Measurements from ENCODE around the gene PDE8B.

Gene PDE8B

DNA sequence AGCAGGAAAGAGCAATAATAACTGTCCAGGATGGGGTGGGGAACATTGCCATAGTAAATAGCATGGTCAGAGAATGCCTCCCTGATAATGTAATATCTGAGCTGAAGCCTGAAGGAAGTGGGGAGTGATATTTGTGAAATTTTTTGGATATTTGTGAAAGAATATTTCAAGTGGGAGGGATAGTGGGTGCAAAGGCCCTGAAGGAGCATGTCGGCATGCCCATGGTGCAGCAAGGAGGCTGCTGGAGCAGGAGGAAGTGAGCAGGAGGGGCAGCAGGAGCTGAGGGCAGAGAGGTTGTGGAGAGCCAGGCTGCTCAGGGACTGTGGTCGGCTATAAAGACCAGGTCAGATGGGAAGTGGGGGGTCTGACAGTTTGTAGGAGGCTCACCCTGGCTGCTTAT, 21.1 kb upstream of the PDE8B start:
- no peak for TF ChIP-seq CTCF (conservative IDR thresholded peaks at IDR 0.05; ENCODE audit: control insufficient read depth, insufficient read depth, low read depth, low read length)
- no peak for DNase-seq (ENCODE audit: low read depth)
- H3K4me3 ChIP-seq (ENCODE audit: control insufficient read depth, low read depth, low read length), result no peak overlapping the region

- no peak overlapping the region for H3K4me3 ChIP-seq (ENCODE audit: control insufficient read depth, low read depth, low read length)
- DNase-seq (ENCODE audit: low read depth), result no peak
- TF ChIP-seq CTCF (conservative IDR thresholded peaks at IDR 0.05; ENCODE audit: control insufficient read depth, insufficient read depth, low read depth, low read length), result no peak
Measured at GRCh38 chr5:77192441-77193050, 17.9 kb upstream of the PDE8B start.

DNA sequence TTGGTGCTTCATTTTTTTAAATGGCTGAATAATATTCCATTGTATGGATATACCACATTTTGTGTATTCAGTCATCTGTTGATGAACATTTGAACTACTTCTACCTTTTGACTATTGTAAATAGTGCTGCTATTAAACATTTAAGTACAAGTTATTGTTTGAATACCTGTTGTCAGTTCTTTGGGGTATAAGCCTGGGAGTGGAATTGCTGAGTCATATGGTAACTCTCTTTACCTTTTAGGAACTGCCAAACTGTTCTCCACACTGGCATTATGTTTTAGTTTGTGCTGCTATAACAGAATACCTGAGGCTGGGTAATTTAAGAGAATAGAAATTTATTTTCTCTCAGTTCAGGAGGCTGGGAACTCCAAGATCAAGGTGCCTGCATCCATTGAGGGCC, 15.7 kb upstream of the PDE8B start:
- no peak for DNase-seq (ENCODE audit: low read depth)
- no peak for TF ChIP-seq CTCF (conservative IDR thresholded peaks at IDR 0.05; ENCODE audit: control insufficient read depth, insufficient read depth, low read depth, low read length)
- H3K4me3 ChIP-seq (ENCODE audit: control insufficient read depth, low read depth, low read length), result no peak overlapping the region

DNA sequence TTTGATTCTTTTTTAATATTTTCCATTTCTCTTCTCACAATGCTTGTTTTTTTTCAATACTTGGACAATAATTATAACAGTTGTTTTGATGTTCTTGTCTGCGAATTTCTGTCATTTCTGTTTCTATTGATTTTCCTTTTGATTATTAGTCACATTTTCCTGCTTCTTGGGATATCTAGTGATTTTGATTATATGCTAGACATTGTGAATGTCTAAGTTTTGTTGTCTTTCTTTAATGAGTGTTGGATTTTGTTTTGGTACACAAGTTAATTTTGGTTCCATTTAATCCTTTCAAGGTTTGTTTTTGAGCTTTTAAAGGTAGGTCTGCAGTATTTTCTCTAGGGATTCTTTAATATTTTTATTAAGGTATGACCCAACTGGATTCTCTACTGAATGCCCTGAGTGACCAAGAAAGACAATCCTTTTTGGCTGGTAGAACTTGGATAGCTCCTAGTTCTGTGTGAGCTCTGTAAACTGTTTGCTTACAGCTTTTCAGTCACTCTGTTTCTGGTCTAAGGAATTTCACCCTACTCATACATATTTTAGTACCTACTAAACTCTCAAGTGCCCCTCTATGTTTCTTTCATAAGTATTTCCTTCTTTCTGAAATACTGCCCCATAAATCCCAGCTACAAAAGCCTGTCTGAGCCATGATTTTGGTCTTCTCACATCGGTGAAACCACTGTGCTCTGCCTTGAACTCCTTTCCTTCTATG, 12.5 kb upstream of the PDE8B start:
- no peak overlapping the region for H3K4me3 ChIP-seq (ENCODE audit: control insufficient read depth, low read depth, low read length)
- no peak for DNase-seq (ENCODE audit: low read depth)
- TF ChIP-seq CTCF (conservative IDR thresholded peaks at IDR 0.05; ENCODE audit: control insufficient read depth, insufficient read depth, low read depth, low read length), result no peak

- no peak for DNase-seq (ENCODE audit: low read depth)
- no peak overlapping the region for H3K4me3 ChIP-seq (ENCODE audit: control insufficient read depth, low read depth, low read length)
- TF ChIP-seq CTCF (conservative IDR thresholded peaks at IDR 0.05; ENCODE audit: control insufficient read depth, insufficient read depth, low read depth, low read length), result no peak
Measured at GRCh38 chr5:77200663-77201062, 9.8 kb upstream of the PDE8B start.

GRCh38 chr5:77202145-77202544, 8.3 kb upstream of the PDE8B start:
- no peak overlapping the region for H3K4me3 ChIP-seq (ENCODE audit: control insufficient read depth, low read depth, low read length)
- no peak for DNase-seq (ENCODE audit: low read depth)
- no peak for TF ChIP-seq CTCF (conservative IDR thresholded peaks at IDR 0.05; ENCODE audit: control insufficient read depth, insufficient read depth, low read depth, low read length)
